GM18499 (cell line): ENCODE measurements around the gene TMEM250.
"Not testable (repeated sequence)": the region's sequence is repeated elsewhere in the genome, so short reads cannot be mapped to it uniquely, and the experiment has no call there.

Experiments used
- ATAC-seq: cut with Tn5 transposase; IDR thresholded peaks from one replicate; pipeline ENCODE4 v1.9.1; 2021; ENCODE audit warnings: moderate number of reproducible peaks; ENCODE audit not compliant: insufficient read depth, unreplicated experiment

Gene TMEM250

GRCh38 chr9:136114610-136115009 is 4.1 kb downstream of the TMEM250 start:
- ATAC-seq: no peak

- ATAC-seq: no peak
Observed at GRCh38 chr9:136112541-136112940, 6.1 kb downstream of the TMEM250 start.

- ATAC-seq: no peak
Observed at GRCh38 chr9:136111910-136112309, 6.8 kb downstream of the TMEM250 start.

GRCh38 chr9:136111190-136111589 is 7.5 kb downstream of the TMEM250 start:
- no peak for ATAC-seq

GRCh38 chr9:136110082-136111061 is 8.3 kb downstream of the TMEM250 start:
- ATAC-seq: no peak

GRCh38 chr9:136109351-136110081 is 9.2 kb downstream of the TMEM250 start:
- no peak for ATAC-seq

- ATAC-seq: no peak
Observed at GRCh38 chr9:136108648-136109266, 9.9 kb downstream of the TMEM250 start.

GRCh38 chr9:136107953-136108647 is 10.6 kb downstream of the TMEM250 start:
- ATAC-seq: no peak

- no peak for ATAC-seq
Observed at GRCh38 chr9:136107155-136107952, 11.3 kb downstream of the TMEM250 start.

GRCh38 chr9:136105398-136106135 is 13.1 kb downstream of the TMEM250 start:
- no peak for ATAC-seq

GRCh38 chr9:136104916-136105315 is 13.8 kb downstream of the TMEM250 start:
- ATAC-seq: no peak

- no peak for ATAC-seq
Observed at GRCh38 chr9:136104488-136104800, 14.2 kb downstream of the TMEM250 start.

GRCh38 chr9:136103651-136104487 is 14.8 kb downstream of the TMEM250 start:
- ATAC-seq: no peak

- not testable (repeated sequence) for ATAC-seq
Observed at GRCh38 chr9:136101615-136102074, 17.0 kb downstream of the TMEM250 start.

GRCh38 chr9:136100700-136101614 is 17.7 kb downstream of the TMEM250 start:
- ATAC-seq: no peak

GRCh38 chr9:136099542-136099941 is 19.1 kb downstream of the TMEM250 start:
- no peak for ATAC-seq

- ATAC-seq: no peak
Observed at GRCh38 chr9:136098844-136099243, 19.8 kb downstream of the TMEM250 start.
